Stromal cell of bone marrow (primary cell): ENCODE measurements around the gene ZFYVE21.

Source experiments
- DNase-seq: peaks from one replicate; pipeline ENCODE4 v3.0.0-alpha.2; 2012; ENCODE audit warnings: low read depth

ZFYVE21 gene

DNA sequence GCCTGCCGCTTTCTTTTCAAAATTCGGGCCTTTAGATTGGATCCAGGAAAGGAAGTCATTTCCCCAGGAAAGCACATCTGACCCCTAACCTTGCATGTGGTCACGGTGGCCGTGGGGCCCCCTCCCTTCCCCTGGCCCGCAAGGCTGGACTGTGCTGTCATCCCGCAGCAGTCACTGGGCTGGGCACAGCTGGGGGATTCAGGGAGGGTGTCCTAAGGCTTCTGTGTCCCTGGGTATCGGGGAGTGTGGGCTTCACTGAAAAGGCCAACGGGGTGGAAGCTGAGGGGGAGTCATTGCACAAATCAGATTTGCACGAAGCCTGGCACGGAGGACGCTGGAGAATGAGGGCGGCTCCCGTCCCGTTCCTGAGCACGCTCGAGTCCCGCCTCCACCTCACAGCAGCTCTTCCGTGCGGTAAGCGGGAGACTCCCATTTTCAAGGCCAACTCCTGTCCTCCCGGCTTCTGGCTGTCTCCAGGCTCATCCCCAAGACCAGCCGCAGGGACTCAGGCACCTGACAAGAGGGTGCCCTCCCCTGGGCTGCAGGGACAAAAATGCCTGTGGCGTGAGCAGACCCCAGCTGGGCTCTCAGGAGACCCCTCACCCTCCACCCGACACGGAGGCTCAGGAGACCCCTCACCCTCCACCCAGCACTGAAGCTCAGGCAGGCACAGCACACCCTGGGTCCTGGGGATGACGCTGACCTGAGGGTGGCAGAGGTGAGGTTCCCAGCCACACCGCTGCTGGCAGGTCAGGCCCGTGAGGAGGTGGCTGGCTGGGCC is 9.9 kb upstream of the ZFYVE21 start:
- no peak for DNase-seq

DNA sequence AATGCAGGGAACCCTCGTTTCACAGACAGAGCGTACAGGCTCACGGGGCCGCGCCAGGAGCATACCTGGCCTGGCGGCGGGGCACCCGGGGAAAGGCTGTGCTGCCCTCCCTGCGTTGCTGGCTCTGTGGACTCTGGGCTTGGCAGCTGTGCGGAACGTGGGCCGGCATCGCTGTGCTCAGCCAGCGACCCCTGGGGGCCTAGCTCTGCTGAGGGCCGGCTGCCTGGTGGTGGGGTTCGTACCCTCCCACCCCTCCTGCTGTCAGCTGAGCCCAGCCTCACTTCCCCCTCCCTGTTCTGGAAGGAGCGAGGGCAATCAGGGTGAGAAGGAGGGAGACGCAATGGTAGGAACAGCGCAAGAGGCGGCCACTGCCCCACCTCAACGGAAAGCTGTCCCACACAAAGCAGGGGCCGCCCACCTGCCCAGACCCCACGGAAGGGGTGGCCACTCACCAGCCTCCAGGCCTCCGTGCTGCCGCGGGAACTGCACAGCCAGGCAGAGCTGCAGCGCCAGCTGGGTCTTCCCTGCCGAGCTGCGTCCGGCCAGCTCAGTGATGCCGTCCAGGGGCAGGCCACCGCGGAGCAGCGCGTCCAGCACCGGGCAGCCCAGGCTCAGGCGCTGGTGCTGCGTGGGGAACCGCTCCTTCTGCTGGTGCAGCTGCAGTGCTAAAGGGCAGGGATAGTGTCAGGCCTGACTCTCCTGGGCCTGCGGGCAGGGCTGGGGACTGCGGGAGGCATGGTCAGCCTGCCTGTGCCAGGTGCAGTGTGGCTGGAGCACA is 8.9 kb upstream of the ZFYVE21 start:
- no peak for DNase-seq

DNA sequence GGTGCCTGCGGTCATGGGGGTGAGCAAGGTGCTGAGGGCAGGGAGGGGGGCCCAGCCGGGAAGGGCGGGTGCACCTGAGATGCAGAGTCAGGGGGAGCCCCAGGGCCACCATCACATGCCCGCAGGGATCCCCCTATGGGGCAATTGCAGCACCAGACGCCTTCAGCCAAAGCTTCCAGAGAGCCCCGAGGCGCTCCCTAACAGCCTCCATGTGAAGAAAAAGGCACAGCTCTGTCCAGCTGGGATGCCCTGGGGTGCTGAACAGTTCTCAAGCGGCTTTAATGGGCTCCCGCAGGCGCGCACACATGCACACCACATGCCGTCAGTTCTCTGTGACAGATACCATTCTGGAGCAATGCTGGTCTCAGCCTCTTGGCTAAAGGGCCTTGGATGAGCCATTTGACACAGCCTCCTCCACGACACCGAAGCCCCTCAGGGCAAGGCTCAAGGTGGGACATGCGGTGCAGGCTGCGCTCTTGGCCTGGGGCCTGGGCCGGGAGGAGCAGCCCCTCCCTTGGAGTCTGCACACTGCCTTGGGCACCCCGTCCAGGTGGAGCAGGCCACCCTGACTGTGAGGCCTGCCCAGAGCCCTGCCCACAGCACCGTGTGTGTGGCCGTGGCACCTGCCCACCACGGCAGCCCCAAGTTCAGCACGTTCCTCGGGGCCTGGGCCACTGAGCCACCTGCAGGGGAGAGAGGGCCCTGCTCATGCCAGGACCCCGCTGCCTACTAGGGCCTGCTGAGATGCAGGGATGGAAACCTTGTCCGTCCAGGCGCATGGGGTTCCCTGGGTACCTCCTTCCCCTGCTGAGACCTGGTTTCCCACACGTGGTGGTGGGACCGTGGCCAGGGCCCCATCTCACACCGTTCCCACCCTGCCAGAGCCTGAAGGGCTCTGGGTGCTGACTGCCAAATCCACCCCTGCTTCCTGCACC is 8.0 kb upstream of the ZFYVE21 start:
- DNase-seq: no peak

DNA sequence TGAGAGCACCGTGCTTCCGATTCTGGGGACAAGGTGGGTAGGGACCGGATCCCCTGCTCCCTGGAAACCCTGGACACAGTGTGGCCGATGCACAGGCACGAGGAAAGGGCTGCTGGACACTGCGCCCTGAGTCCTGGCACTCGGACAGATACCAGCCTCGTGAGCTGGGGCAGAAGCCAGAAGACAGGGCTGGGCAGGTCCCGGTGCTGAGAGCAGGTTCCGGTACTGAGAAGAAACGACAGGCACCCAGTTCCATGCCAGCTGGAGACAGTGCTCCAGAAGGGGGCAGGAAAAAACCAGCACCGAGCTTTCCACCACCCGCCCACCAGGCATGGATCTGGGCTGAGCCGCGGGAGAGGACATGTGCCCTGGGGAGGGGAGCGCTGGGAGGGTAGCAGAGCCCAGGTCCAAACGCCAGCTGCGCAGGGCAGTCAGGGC is 6.8 kb upstream of the ZFYVE21 start:
- no peak for DNase-seq

DNA sequence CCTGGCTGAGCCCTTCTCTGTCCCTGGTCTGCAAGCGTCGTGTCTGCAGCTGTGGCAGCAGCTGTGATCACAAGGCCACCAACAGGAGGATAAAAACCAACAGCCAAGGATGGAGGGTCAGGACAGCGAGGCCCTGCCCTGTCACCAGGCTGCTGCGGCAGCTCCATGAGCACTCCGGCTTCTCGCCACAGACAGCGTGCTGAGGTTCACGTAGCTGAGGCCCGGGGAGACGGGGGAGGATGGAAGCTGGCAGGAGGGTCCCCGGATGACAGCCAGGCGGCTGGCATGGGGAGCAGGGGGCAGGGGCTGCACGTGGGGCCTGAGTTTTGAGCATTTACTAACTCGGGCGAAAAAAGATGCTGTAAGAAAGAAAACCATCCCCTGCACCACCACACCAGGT is 5.8 kb upstream of the ZFYVE21 start:
- no peak for DNase-seq

DNA sequence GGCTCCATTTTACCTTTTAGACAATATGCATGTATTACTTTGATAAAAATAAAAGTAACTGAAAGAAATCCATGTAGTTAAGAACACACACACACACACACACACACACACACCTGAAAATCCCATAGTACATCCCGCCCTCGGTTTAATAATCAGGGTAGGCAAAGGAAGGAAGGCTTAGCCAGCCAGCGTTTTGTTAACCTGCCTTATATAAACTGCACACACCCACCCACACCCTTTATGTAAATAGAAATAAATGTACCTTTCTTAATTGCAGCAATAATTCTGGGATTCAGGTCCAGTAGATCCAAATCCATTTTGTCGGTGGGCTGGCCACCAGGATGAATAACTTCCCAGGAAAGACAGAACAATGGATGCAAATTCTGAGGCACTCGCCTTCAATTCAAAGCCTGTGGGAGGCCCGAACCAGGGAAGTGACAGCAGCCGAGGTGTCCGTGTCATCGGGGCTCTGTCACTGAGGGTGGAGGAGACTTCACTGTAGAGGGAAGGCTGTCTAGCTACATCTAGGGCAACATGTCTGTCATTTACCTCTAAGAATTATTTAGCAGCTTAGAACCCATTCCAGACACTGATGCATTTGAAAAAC is 4.7 kb upstream of the ZFYVE21 start:
- no peak for DNase-seq

DNA sequence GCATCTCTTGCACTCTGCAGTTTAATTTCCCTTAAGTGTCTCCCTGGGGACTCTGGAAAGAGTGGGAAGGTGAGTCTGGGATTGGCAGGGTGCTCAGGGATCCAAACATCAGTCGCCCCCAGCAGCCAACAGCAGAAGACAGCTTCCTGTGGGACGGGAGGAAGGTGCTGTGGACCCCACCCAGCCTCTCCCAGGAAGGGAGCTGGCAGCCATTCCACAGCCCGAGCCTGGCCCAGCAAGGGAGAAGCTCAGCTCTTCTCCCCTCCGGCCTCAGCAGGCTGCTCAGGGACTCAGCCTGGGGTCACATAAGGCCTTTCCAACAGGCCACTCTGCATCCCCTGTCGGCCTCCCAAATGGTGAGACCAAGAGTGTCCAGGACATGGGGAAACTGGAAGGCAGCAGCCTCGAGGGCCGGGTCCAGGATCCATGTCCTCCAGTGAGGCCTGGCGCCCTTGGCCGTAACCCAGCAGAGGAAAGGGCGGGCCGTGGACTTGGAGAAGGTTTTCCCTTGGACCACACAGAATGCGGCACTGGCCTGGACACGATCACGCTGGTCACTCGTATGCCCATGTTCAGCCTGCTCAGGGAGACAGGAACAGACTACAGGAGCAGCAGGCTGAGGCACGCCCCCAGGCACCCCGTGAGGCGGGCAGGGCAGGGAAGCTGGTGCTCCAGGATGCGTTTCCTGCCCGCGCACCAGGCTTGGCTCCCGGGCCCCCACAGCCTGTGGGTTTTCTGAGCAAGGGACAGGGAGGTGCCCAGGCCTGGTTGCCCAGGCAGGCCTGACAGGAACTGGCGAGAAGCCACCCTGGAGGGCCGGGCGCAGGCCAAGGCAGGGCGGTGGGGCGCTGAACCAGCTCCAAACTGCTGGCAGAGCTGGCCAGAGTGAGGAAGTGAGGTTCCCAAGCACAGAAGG is 3.8 kb upstream of the ZFYVE21 start:
- no peak for DNase-seq

DNA sequence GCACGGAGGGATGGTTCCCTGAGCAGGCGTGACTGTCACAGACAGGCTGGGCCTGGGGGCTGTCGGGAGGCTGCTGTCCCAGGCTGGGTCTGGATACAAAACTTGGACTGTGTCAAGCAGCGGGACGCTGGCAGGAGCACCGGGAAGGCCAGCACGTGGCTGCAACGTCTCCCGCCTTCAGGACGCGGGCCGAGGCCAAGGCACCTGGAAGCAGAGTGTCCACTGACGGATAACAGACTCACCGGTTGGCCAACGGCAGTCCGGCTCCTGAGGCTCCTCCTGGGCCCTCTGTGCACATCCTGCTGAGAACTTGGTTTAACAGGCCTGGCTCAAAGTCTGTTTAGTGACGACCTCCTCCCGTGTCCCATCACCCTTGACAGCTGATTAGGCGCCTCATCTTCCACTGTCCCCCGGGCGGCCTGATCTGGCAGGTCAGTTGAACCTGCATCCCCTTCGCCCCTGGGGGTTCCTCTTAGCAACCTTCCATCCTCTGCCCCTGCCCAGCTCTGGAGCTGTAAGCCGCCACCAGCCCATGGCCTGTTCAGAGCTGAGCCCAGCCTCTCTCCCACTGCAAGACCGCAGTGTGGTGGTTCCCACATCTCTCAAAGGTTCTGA is 2.9 kb upstream of the ZFYVE21 start:
- DNase-seq: no peak

DNA sequence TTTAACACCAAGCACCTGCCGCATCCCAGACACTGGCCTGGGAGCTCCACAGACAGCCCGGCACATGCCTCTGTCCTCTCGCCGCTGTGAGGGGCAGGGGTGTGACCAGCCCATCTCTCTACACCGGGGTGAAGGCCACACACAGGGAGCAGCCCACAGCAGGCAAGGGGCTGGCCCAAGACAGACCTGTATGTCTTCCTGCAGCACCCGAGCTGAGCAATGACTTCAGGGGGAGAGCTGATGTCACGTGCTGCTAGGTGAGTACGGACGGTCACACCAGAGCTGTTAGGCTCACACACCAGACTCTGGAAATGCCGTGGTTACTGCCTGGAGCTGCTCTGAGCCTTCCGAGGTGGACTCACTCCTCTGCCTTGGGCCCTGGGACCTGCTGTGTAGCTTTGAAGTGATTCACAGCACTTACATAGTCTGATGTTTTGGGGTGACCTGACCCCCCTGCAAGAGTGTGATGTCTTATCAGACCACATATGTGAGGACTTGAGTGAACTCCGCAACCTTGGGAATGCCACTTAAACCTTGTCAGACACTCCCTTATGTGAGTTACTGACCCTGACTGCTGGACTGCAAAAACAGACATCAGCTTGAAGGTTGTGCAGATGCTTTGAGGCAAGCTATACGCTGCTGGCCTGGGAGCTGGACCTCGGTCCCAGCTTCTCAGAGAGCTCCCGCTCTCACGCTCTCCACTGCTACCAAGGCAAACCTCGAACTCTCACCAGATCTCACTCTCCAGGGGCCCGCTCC is 2.1 kb upstream of the ZFYVE21 start:
- no peak for DNase-seq

DNA sequence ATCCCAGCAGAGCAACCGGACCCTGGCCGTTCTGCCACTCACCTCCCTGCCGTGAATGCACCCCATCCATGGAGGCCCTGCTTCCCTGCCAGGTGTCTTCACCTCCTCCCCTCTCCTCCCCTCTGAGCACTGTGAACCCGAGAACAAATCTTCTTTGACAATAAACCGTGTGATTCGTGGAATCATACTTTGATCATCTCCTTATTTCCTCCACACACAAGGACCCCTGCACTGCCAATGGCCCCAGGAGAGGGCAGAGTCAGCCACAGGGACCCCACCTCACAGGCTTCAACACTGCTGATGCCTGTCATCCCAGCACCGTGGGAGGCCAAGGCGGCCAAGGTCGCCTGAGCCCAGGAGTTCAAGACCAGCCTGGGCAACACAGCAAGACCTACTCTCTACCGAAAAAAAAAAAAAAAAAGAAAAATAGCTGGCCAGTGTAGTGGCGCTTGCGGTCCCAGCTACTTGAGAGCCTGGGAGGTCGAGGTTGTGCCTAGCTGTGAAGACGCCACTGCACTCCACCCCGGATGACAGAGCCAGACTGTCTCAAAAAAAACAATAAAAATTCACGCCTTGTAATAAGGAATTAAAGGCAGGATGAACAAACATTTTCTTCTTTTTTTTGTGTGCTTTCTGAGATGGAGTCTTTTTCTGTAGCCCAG is 1.4 kb upstream of the ZFYVE21 start:
- DNase-seq: no peak

DNA sequence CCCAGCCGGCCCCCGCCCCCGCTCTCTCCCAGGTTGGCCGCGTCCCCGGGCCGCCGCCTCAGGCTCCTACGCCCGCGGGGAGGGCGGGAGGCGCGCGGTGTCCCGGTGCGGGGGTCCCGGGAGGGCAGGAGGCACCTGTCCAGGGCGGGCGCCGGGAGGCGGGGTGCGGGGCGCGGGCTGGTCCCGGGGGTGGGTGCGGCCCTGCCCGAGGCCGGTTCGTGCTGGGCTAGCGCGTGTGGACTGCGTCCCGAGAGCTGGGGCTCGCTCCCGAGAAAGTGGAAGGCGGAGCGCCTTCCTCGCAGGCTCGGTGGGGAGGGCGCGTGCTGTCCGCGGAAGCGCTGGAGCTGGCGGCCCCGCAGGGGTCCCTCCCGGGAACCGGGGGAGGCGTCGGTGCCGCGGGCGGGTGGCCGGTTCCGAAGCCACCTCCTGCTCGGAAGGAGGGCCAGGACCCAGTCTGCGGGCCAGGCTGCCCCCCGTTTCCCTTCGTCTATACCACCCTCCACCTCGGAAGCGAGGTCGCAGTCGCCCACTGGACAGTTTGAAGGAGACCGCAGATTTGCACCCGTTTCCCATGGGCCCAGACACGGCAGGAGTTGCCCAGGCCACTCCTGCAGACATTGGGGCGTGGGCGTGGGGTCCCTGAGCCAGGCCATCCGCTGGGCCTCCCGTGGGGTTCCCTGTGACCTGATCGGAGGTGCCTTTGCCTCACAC is 636 bp downstream of the ZFYVE21 start:
- DNase-seq: no peak

DNA sequence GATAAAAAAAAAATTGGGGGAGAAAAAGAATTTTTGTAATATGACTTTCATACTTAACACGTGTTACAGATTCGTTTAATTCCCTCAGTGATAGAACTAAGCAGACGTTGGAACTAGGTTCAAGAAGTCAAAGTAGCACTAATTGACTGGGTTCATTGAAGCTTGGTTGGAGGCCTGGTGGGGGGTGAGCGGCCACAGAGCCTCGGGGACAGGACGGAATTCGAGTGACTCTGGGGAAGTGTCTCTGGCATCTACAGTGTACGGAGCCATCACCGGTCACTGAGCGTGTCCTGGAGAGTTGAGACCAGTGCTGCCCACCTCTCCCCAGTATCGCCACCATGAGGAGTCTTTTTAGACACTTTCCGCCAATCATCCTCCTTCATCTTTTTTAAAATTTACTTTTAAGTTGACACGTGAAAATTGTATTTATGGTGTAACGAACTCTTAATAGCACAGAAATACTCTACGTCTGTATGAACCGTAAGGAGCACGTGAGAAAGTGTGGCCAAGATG is 1.3 kb downstream of the ZFYVE21 start:
- DNase-seq: no peak

DNA sequence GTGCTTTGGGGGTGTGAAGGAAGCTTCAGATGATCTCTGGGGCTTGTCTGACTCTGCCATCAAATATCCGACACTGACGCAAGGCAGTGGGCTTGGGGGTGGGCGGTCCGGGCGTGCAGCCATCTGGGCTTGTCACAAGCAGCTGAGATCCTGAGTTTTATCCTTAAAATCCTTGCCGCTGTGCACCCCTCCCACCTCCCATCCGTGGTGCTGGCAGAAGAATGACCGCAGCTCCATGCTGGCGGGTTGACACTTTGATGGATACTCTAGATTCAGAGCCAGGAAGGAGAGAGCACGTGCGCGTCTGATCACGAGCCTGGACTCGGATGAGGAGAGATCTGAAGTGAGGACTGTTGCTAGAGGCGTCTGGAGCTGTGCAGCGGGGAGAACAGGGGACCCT is 3.0 kb downstream of the ZFYVE21 start:
- no peak for DNase-seq

DNA sequence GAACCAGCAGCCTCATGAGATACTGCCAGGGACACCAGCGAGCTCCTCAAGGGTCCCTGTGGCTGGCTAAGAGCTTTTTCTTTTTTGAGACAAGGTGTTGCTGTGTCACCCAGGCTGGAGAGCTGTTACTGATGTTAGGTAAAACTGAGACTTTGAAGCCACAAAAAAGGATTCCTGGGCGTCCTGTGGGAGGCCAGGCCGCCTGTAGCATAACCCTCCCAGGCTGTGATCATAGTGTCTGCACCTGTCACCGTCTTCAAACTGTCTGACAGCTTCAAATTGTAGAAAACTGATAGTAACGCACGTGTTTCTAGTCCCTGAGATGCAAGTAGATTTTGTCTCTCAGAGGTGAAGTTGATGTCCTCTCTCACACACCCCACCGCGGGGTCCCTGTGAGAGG is 4.1 kb downstream of the ZFYVE21 start:
- DNase-seq: no peak

DNA sequence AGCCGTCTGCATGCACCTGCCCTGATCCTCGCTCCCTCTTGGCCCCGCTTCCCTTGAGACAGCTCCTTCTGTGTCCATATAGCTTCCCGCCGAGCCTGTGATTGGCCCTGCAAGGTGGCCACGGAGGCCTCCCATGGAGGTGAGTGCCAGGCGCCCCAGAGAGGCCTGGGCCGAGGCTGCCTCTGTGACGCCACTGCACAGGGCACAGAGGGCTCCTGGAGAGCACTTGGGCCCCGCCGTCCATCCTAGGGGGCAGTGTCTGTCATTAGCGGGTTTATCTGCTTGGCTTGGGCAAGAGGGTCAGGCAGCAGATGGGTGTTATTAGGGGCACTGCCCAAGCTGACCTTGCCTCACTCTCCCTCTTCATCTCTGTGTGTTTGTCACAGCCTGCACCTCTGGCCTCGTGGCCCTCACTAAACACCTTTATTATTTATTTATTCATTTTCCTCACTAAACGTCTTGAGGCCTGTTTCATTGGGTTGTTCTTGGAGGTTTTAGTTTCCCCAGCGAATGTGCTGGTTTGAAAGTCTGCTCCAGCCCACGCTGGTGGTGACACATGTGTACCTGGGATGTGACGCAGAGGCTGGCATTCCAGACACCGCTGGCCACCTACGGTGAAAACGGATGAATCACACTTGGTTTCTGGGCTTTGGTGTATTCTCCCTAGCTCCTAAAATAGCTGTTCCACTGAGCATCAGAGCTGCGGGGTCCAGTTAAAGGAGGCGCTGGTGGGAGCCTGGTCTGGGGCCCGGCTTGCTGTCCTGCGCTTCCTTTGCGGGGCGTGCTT is 5.9 kb downstream of the ZFYVE21 start:
- no peak for DNase-seq

DNA sequence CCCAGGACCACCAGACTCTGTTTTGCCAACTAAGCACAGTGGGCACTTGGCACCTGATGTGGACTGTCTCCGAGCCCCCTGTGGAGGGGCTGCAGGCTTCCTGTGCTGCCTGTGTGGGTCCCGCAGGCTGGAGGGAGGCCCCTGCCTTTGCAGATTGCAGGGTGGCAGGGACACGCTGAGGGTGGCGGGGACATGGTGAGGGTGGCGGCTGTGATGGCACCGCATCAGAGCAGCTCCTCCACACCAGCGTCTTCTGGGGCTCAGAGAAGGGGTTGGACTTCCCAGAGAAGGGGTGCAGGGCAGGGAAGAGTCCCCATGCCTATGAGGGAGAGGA is 8.1 kb downstream of the ZFYVE21 start:
- no peak for DNase-seq

DNA sequence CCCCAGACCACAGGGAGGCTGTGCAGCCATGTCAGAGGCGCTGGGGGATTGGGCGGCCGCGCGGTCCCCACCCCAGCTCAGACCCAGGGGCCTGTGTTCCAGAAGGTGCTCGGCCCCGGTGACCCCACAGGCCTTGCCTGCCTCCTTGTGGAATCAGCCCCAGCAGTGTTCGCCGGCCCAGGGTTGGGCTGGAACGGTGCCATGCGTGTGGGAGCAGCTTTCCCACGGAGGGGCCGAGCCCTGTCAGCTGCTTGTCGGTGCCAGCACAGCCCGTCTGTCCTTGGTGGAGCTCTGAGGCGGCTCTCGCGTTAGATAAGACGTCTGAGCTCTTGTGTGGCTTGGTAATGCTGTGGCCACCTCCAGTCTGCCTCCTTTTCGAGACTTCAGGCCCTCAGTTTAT is 8.5 kb downstream of the ZFYVE21 start:
- no peak for DNase-seq
